H9 (cell line): Measurements from ENCODE around the gene MICU1. TPM values are rescaled to one million over a fixed set of nuclear protein-coding genes. Genes with fewer than 3 reads are reported as not detected.

Experiments
- DNase-seq: peaks from one replicate; pipeline ENCODE4 v3.0.0-alpha.2; 2017
- H2AFZ ChIP-seq: one replicate; pipeline ENCODE4 v1.6.1; 2013; ENCODE audit warnings: mild to moderate bottlenecking, low read length, control low read depth, moderate library complexity
- H2AK5ac ChIP-seq: 2 replicates; pipeline ENCODE4 v1.6.1; 2013; ENCODE audit warnings: low read length, control low read depth, mixed read lengths; ENCODE audit not compliant: insufficient read length
- H2BK120ac ChIP-seq: one replicate; pipeline ENCODE4 v1.6.1; 2013; ENCODE audit warnings: low read depth, mild to moderate bottlenecking, low read length, control low read depth, inconsistent platforms; ENCODE audit not compliant: poor library complexity, severe bottlenecking
- H2BK12ac ChIP-seq: 2 replicates; pipeline ENCODE4 v1.6.1; 2013; ENCODE audit warnings: low read length, control low read depth, mixed read lengths, low read depth; ENCODE audit not compliant: insufficient read length
- H2BK15ac ChIP-seq: 2 replicates; pipeline ENCODE4 v1.6.1; 2013; ENCODE audit warnings: low read depth, low read length, control low read depth
- H2BK20ac ChIP-seq: one replicate; pipeline ENCODE4 v1.6.1; 2013; ENCODE audit warnings: low read depth, mild to moderate bottlenecking, low read length, control low read depth, inconsistent platforms; ENCODE audit not compliant: poor library complexity, severe bottlenecking
- H2BK5ac ChIP-seq: 2 replicates; pipeline ENCODE4 v1.6.1; 2013; ENCODE audit warnings: low read length, control low read depth, mixed read lengths; ENCODE audit not compliant: insufficient read length
- H3K14ac ChIP-seq: 2 replicates; pipeline ENCODE4 v1.6.1; 2013; ENCODE audit warnings: low read length, control low read depth; ENCODE audit not compliant: insufficient read depth
- H3K18ac ChIP-seq: 2 replicates; pipeline ENCODE4 v1.6.1; 2013; ENCODE audit warnings: low read depth, mild to moderate bottlenecking, mixed read lengths, low read length, control low read depth; ENCODE audit not compliant: insufficient read length
- H3K23ac ChIP-seq: 2 replicates; pipeline ENCODE4 v1.6.1; 2013; ENCODE audit warnings: low read length, control low read depth, mixed read lengths, low read depth; ENCODE audit not compliant: insufficient read length
- H3K23me2 ChIP-seq: 2 replicates; pipeline ENCODE4 v1.6.1; 2013; ENCODE audit warnings: low read depth, mild to moderate bottlenecking, mixed read lengths, low read length, control low read depth; ENCODE audit not compliant: insufficient read length, poor library complexity, severe bottlenecking
- H3K27ac ChIP-seq: 2 replicates; pipeline ENCODE4 v1.5.1; 2013; ENCODE audit warnings: low read length, control low read depth, mixed read lengths, low read depth; ENCODE audit not compliant: insufficient read length
- H3K27me3 ChIP-seq: 2 replicates; pipeline ENCODE4 v1.6.1; 2013; ENCODE audit warnings: low read length, control low read depth, inconsistent platforms; ENCODE audit not compliant: insufficient read depth
- H3K4ac ChIP-seq: 2 replicates; pipeline ENCODE4 v1.6.1; 2013; ENCODE audit warnings: low read depth, mild to moderate bottlenecking, control low read depth, inconsistent platforms, low read length, moderate library complexity
- H3K4me1 ChIP-seq: 2 replicates; pipeline ENCODE4 v1.6.1; 2013; ENCODE audit warnings: low read length, control low read depth, inconsistent platforms; ENCODE audit not compliant: insufficient read depth
- H3K4me2 ChIP-seq: 2 replicates; pipeline ENCODE4 v1.6.1; 2013; ENCODE audit warnings: low read length, control low read depth, mixed read lengths; ENCODE audit not compliant: insufficient read length, insufficient read depth
- H3K56ac ChIP-seq: 2 replicates; pipeline ENCODE4 v1.6.1; 2013; ENCODE audit warnings: low read depth, mild to moderate bottlenecking, mixed read lengths, low read length, control low read depth; ENCODE audit not compliant: insufficient read length
- H3K79me1 ChIP-seq: 2 replicates; pipeline ENCODE4 v1.6.1; 2013; ENCODE audit warnings: low read depth, mild to moderate bottlenecking, moderate library complexity, low read length, control low read depth, inconsistent platforms; ENCODE audit not compliant: insufficient read depth, poor library complexity, severe bottlenecking
- H3K79me2 ChIP-seq: 2 replicates; pipeline ENCODE4 v1.6.1; 2013; ENCODE audit warnings: low read length, control low read depth, inconsistent platforms; ENCODE audit not compliant: insufficient read depth
- H3K9ac ChIP-seq: 2 replicates; pipeline ENCODE4 v1.6.1; 2013; ENCODE audit warnings: low read length, control low read depth, mixed read lengths; ENCODE audit not compliant: insufficient read length; ENCODE audit errors: extremely low read depth
- H3K9me3 ChIP-seq: one replicate; pipeline ENCODE4 v1.6.1; 2013; ENCODE audit warnings: low read depth, low read length, inconsistent platforms; ENCODE audit not compliant: control insufficient read depth
- H3T11ph ChIP-seq: one replicate; pipeline ENCODE4 v1.6.1; 2013; ENCODE audit warnings: mild to moderate bottlenecking, low read length, control low read depth, inconsistent platforms
- H4K20me1 ChIP-seq: one replicate; pipeline ENCODE4 v1.6.1; 2013; ENCODE audit not compliant: control insufficient read depth, insufficient read length, insufficient read depth
- H4K5ac ChIP-seq: 2 replicates; pipeline ENCODE4 v1.6.1; 2013; ENCODE audit warnings: low read depth, mild to moderate bottlenecking, mixed read lengths, low read length, control low read depth; ENCODE audit not compliant: insufficient read length
- H4K8ac ChIP-seq: replicated peaks from 2 replicates; pipeline ENCODE4 v1.6.1; 2013; ENCODE audit warnings: low read length, control low read depth, mixed read lengths, low read depth; ENCODE audit not compliant: insufficient read length
- H4K91ac ChIP-seq: 2 replicates; pipeline ENCODE4 v1.6.1; 2013; ENCODE audit warnings: low read depth, mild to moderate bottlenecking, moderate library complexity, mixed read lengths, low read length, control low read depth; ENCODE audit not compliant: insufficient read length
- H3K27ac Mint-ChIP-seq, 3 experiments: 2 replicates in 2 of 3; 3 replicates in 1 of 3; pipeline ENCODE4 v1.8.0; 2020 to 2021; ENCODE audit warnings: mixed read lengths in 3 of 3, mild to moderate bottlenecking in 1 of 3, moderate library complexity in 1 of 3
- H3K27me3 Mint-ChIP-seq: 2 replicates; pipeline ENCODE4 v1.8.0; 2021; ENCODE audit warnings: low read depth, mild to moderate bottlenecking, moderate library complexity, mixed read lengths
- H3K36me3 Mint-ChIP-seq, 3 experiments: 2 replicates in 2 of 3; 3 replicates in 1 of 3; pipeline ENCODE4 v1.8.0; 2020 to 2021; ENCODE audit warnings: low read depth in 3 of 3, mixed read lengths in 3 of 3; ENCODE audit not compliant: insufficient read depth in 1 of 3
- H3K4me1 Mint-ChIP-seq, 2 experiments: 2 replicates each; pipeline ENCODE4 v1.8.0; 2020; ENCODE audit warnings: mixed read lengths in 2 of 2
- H3K4me3 Mint-ChIP-seq, 2 experiments: 2 replicates in 1 of 2; 3 replicates in 1 of 2; pipeline ENCODE4 v1.8.0; 2020 to 2021; ENCODE audit warnings: mild to moderate bottlenecking in 2 of 2, mixed read lengths in 2 of 2, moderate library complexity in 1 of 2
- H3K9me3 Mint-ChIP-seq, 2 experiments: 2 replicates in 1 of 2; 3 replicates in 1 of 2; pipeline ENCODE4 v1.8.0; 2020; ENCODE audit warnings: mild to moderate bottlenecking in 2 of 2, mixed read lengths in 2 of 2, moderate library complexity in 1 of 2
- total RNA-seq: library from RNA; stranded (reverse); gene quantifications from 2 replicates; pipeline ENCODE4 v1.2.1, GENCODE V29; 2021
- TF ChIP-seq, protein P1 (sequence below): fragments of 200-600 bp; sonication (generic); conservative IDR thresholded peaks from 3 replicates; pipeline ENCODE4 v1.8.0; 2021; ENCODE audit warnings: antibody characterized with exemption, mild to moderate bottlenecking

Gene MICU1
- total RNA-seq, 1 experiment from 2014 or later = 33.2 TPM

DNA sequence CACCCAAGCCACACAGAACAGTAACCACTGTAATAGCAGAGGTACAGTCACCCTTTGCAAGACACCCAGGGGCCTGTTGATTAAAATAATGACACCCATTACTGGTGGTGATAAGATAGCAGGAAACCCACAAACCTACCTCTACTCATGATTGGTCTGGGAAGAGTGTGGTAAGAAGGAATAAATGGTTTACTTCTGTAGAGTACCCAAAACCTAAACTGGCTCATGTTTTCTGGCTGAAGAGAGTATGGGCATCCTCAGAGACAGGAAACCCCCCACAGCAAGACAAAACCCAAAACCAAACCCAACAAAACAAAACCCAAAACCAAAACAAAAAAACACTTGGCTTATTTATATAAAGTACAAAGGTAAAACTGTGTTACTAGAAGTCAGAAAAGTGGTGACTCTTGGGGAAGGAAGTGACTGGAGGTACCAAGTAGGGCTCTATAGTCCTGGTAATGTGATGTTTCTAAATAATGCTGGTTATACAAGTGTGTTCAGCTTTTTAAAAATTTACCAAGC lies 255.6 kb downstream of the MICU1 start:
- Histone ChIP-seq H3K79me2 (no peaks in the 10 kb centered on the region), H3K27ac (no peak overlapping the region), H2AK5ac (no peak overlapping the region), H3K23me2 (no peaks in the 10 kb centered on the region), H3K4ac (no peak overlapping the region), H2BK12ac (no peak overlapping the region), H3K9me3 (no peaks in the 10 kb centered on the region), H3K23ac (no peak overlapping the region), H4K91ac (no peak overlapping the region), H3T11ph (no peak overlapping the region), H3K4me1 (no peaks in the 10 kb centered on the region), H2BK15ac (no peak overlapping the region), H2BK120ac (no peak overlapping the region), H2AFZ (no peak overlapping the region), H3K56ac (no peak overlapping the region), H4K8ac (no peak overlapping the region), H3K9ac (no peak overlapping the region), H2BK5ac (no peak overlapping the region), H3K14ac (no peak overlapping the region), H3K18ac (no peak overlapping the region), H2BK20ac (no peak overlapping the region), H3K4me2 (no peak overlapping the region), H4K20me1 (no peaks in the 10 kb centered on the region), H3K79me1 (no peaks in the 10 kb centered on the region), H4K5ac (no peak overlapping the region), H3K27me3 (no peaks in the 10 kb centered on the region)
- DNase-seq = no peak
- H3K36me3 Mint-ChIP-seq = peaks cover 2 to 15% (median 7%) of the 10 kb centered on the region in 3 experiments; a peak in 6 of 7 replicates
- no peak overlapping the region for H3K27ac Mint-ChIP-seq
- TF ChIP-seq, protein P1, sequence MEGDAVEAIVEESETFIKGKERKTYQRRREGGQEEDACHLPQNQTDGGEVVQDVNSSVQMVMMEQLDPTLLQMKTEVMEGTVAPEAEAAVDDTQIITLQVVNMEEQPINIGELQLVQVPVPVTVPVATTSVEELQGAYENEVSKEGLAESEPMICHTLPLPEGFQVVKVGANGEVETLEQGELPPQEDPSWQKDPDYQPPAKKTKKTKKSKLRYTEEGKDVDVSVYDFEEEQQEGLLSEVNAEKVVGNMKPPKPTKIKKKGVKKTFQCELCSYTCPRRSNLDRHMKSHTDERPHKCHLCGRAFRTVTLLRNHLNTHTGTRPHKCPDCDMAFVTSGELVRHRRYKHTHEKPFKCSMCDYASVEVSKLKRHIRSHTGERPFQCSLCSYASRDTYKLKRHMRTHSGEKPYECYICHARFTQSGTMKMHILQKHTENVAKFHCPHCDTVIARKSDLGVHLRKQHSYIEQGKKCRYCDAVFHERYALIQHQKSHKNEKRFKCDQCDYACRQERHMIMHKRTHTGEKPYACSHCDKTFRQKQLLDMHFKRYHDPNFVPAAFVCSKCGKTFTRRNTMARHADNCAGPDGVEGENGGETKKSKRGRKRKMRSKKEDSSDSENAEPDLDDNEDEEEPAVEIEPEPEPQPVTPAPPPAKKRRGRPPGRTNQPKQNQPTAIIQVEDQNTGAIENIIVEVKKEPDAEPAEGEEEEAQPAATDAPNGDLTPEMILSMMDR = no peak
- no peaks in the 10 kb centered on the region for H3K9me3 Mint-ChIP-seq
- no peak overlapping the region for H3K4me3 Mint-ChIP-seq
- no peaks in the 10 kb centered on the region for H3K27me3 Mint-ChIP-seq
- peaks cover 3% of the 10 kb centered on the region in 2 experiments; a peak in 2 of 4 replicates for H3K4me1 Mint-ChIP-seq
